Spleen (tissue), 11 donors: ENCODE measurements around the gene BPIFB3. TPM values are rescaled to one million over a fixed set of nuclear protein-coding genes. Genes with fewer than 3 reads are reported as not detected.

ENCODE experiments used
- DNase-seq: peaks from one replicate; pipeline ENCODE4 v3.0.0-alpha.2; 2020
- H3K27ac ChIP-seq, 8 donors: fragments of 200-600 bp; sonication (generic) in 7 of 8; 1 replicate in 4 of 8; 2 replicates in 4 of 8; pipeline versions ENCODE4 v1.5.0 to v1.8.0; 2016 to 2021; ENCODE audit warnings: inconsistent platforms in 4 of 8, mild to moderate bottlenecking in 4 of 8, moderate library complexity in 1 of 8
- H3K27me3 ChIP-seq, 7 donors: fragments of 200-600 bp; sonication (generic) in 6 of 7; replicated peaks in 1 of 7; 1 replicate in 4 of 7; 2 replicates in 3 of 7; pipeline versions ENCODE4 v1.5.0 to v1.8.0; 2016 to 2021; ENCODE audit warnings: inconsistent platforms in 3 of 7, mild to moderate bottlenecking in 1 of 7
- H3K36me3 ChIP-seq, 6 donors: fragments of 200-600 bp; sonication (generic) in 5 of 6; 1 replicate in 4 of 6; 2 replicates in 2 of 6; pipeline versions ENCODE4 v1.5.0 to v1.8.0; 2016 to 2021; ENCODE audit warnings: inconsistent platforms in 2 of 6
- H3K4me1 ChIP-seq, 6 donors: fragments of 200-600 bp; sonication (generic) in 5 of 6; 1 replicate in 3 of 6; 2 replicates in 3 of 6; pipeline versions ENCODE4 v1.5.0 to v1.8.0; 2016 to 2021; ENCODE audit warnings: inconsistent platforms in 3 of 6
- H3K4me3 ChIP-seq, 8 donors: fragments of 200-600 bp; sonication (generic) in 7 of 8; 1 replicate in 4 of 8; 2 replicates in 4 of 8; pipeline versions ENCODE4 v1.5.0 to v1.8.0; 2016 to 2021; ENCODE audit warnings: inconsistent platforms in 4 of 8, mild to moderate bottlenecking in 4 of 8, moderate library complexity in 2 of 8
- H3K9me3 ChIP-seq, 8 donors: fragments of 200-600 bp; sonication (generic) in 7 of 8; 1 replicate in 4 of 8; 2 replicates in 4 of 8; pipeline versions ENCODE4 v1.5.0 to v1.8.0; 2016 to 2021; ENCODE audit warnings: inconsistent platforms in 4 of 8
- CTCF ChIP-seq, 11 experiments: fragments of 200-600 bp in 7 of 11; fragments of 450-650 bp in 4 of 11; sonication (generic) in 4 of 11; IDR thresholded peaks in 8 of 11; conservative IDR thresholded peaks in 3 of 11; 1 replicate in 7 of 11; 2 replicates in 4 of 11; pipeline versions ENCODE4 v1.4.0 to v1.8.0; 2016 to 2021; ENCODE audit warnings: antibody characterized with exemption in 11 of 11, inconsistent platforms in 4 of 11, mild to moderate bottlenecking in 1 of 11
- POLR2A ChIP-seq, 3 donors: fragments of 450-650 bp; IDR thresholded peaks; one replicate each; pipeline ENCODE4 v1.5.1; 2017; ENCODE audit warnings: antibody characterized with exemption in 3 of 3, mild to moderate bottlenecking in 1 of 3
- POLR2AphosphoS5 ChIP-seq, 3 donors: sonication (generic); formaldehyde crosslinking; IDR thresholded peaks; one replicate each; pipeline ENCODE4 v1.5.1; 2017; ENCODE audit warnings: antibody characterized with exemption in 3 of 3
- WGBS, 5 donors: extraction: QIAGEN DNeasy Blood & Tissue Kit in 3 of 5; methylation state at CpG; one replicate each; pipeline versions ENCODE4 v1.1.5 to v1.1.7; 2013 to 2018; 5-methylcytosine and 5-hydroxymethylcytosine counted together
- intact Hi-C: fragments of 100-400 bp; cut with DNase I; formaldehyde crosslinking; loops from one replicate; pipeline ENCODE4 v1.15.0; 2023; ENCODE audit warnings: low total_unique reads
- polyA plus RNA-seq, 3 donors: library from polyadenylated mRNA; stranded (reverse); fragments of 200-250 nt; gene quantifications; one replicate each; pipeline ENCODE4 v1.2.1, GENCODE V29; 2013
- total RNA-seq, 7 donors: library from RNA; depleted of rRNA in 3 of 7; stranded (reverse); fragments of >200 nt in 3 of 7; fragmentation: NEBNext Ultra II Directional in 4 of 7; extraction: Animal tissue kit (Norgen Biotek cat#: 25700) in 4 of 7; gene quantifications; one replicate each; pipeline versions ENCODE4 v1.1.0 to v1.2.1, GENCODE V29; 2016 to 2021
- donor health status: healthy with polysubstance abuse.
- donor health status: DM: no; HTN: no; CAD: no; lungs with moderate emphysema.
- donor health status: DM: no; HTN: no; CAD: no.
- donor health status: Bipolar disorder and iron deficiency.
- donor health status: healthy.
- donor health status: DM: no; HTN: no; CAD: no.
- donor health status: DM: yes; HTN: yes; CAD: no.

The BPIFB3 gene
- total and polyA plus RNA-seq, 10 donors: not detected

- no peak for TF ChIP-seq POLR2A (IDR thresholded peaks at IDR 0.05)
- no peak for TF ChIP-seq POLR2AphosphoS5 (IDR thresholded peaks at IDR 0.05)
- TF ChIP-seq CTCF (IDR thresholded peaks at IDR 0.05 in 8 of 11, conservative IDR thresholded peaks at IDR 0.05 in 3 of 11): no peak
- H3K27me3 ChIP-seq: peaks cover 0 to 15% (median 0%) of the 10 kb centered on the region in 7 donors
- no peak within 1 kb of the TSS for H3K27ac ChIP-seq
- WGBS, 5 donors: 75 to 92% (median 87%) methylated on average over 1 to 2 of the region's 2 CpGs
- intact Hi-C loops: no loop called here
- DNase-seq: peak; percentile 41
- H3K36me3 ChIP-seq: no peaks in the 10 kb centered on the region
- no peaks in the 10 kb centered on the region for H3K9me3 ChIP-seq
- no peaks in the 10 kb centered on the region for H3K4me1 ChIP-seq
- no peak within 1 kb of the TSS for H3K4me3 ChIP-seq
These were observed 25.6 kb downstream of the BPIFB3 start, which contains the start of gene BPIFB4 for GRCh38 chr20:33079259-33079658. Gene BPIFB4, plus strand, starts transcription at chr20:33079643. Its CDS starts 1,884 bp downstream, at chr20:33081527.

- no peaks in the 10 kb centered on the region for H3K36me3 ChIP-seq
These were observed 27.9 kb downstream of the BPIFB3 start for GRCh38 chr20:33081411-33082154.

GRCh38 chr20:33082546-33082945, 28.8 kb downstream of the BPIFB3 start:
- Histone ChIP-seq H3K27me3 (peaks cover 0 to 4% (median 0%) of the 10 kb centered on the region in 7 donors), H3K9me3 (no peaks in the 10 kb centered on the region), H3K27ac (no peak overlapping the region), H3K36me3 (no peaks in the 10 kb centered on the region), H3K4me3 (no peak overlapping the region), H3K4me1 (no peaks in the 10 kb centered on the region)
- DNase-seq: peak; percentile 16
- WGBS, 5 donors: 70 to 84% (median 76%) methylated on average over 6 of the region's 6 CpGs
- intact Hi-C loops: no loop called here
- TF ChIP-seq POLR2A (IDR thresholded peaks at IDR 0.05) (no peak), CTCF (IDR thresholded peaks at IDR 0.05 in 8 of 11, conservative IDR thresholded peaks at IDR 0.05 in 3 of 11) (no peak), POLR2AphosphoS5 (IDR thresholded peaks at IDR 0.05) (no peak)

More at GRCh38 chr20:33081411-33082154, 27.9 kb downstream of the BPIFB3 start:
- Histone ChIP-seq H3K4me1 (no peaks in the 10 kb centered on the region), H3K27me3 (peaks cover 0 to 12% (median 0%) of the 10 kb centered on the region in 7 donors), H3K27ac (no peak overlapping the region), H3K4me3 (no peak overlapping the region), H3K9me3 (no peaks in the 10 kb centered on the region)
- intact Hi-C loops: no loop called here
- 55 to 80% (median 75%) methylated on average over 5 to 7 of the region's 7 CpGs for WGBS, 5 donors
- peak; percentile 48 for DNase-seq
- TF ChIP-seq CTCF (IDR thresholded peaks at IDR 0.05 in 8 of 11, conservative IDR thresholded peaks at IDR 0.05 in 3 of 11) (no peak), POLR2AphosphoS5 (IDR thresholded peaks at IDR 0.05) (no peak), POLR2A (IDR thresholded peaks at IDR 0.05) (no peak)

DNA sequence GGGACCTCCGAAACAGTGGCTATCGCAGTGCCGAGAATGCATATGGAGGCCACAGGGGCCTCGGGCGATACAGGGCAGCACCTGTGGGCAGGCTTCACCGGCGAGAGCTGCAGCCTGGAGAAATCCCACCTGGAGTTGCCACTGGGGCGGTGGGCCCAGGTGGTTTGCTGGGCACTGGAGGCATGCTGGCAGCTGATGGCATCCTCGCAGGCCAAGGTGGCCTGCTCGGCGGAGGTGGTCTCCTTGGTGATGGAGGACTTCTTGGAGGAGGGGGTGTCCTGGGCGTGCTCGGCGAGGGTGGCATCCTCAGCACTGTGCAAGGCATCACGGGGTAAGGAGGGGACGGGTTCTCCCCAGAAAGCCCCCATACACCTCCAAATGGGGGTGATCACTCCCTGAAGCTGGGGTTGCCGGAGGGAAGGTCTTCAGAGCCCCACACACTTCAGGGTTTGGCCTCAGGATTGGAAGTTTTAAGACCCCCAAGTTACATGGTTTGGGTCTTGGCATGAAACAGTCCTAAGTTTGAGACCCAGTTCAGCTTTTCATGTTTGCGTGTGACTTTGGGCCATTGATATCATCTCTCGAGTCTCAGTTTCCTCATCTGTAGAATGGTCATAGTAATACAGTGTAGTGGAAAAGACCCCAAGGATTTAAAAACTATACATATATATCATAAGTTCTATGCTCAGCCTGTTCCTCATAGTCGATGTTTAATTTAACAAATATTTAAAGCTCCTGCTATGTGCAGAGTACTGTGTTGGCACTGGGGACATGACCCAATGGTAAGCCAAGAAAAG, 30.0 kb downstream of the BPIFB3 start:
- DNase-seq: peak; percentile 62
- no peak overlapping the region for H3K27ac ChIP-seq
- H3K4me3 ChIP-seq: no peak overlapping the region
- intact Hi-C loops: no loop called here
- TF ChIP-seq CTCF (IDR thresholded peaks at IDR 0.05 in 8 of 11, conservative IDR thresholded peaks at IDR 0.05 in 3 of 11): no peak
- WGBS, 5 donors: 79 to 95% (median 90%) methylated on average over 16 to 20 of the region's 20 CpGs
- H3K9me3 ChIP-seq: no peaks in the 10 kb centered on the region
- no peaks in the 10 kb centered on the region for H3K36me3 ChIP-seq
- H3K27me3 ChIP-seq: no peaks in the 10 kb centered on the region
- H3K4me1 ChIP-seq: no peaks in the 10 kb centered on the region
